Osteocyte (in vitro differentiated cells): Measurements from ENCODE around the gene CFAP90. TPM values are rescaled to one million over a fixed set of nuclear protein-coding genes. Genes with fewer than 3 reads are reported as not detected.

Experiments used
- DNase-seq: peaks from one replicate; pipeline ENCODE4 v3.0.0; 2021; ENCODE audit warnings: mixed read lengths; ENCODE audit not compliant: unreplicated experiment; ENCODE audit errors: extremely low spot score
- H3K27ac Mint-ChIP-seq: one replicate; pipeline ENCODE4 v1.8.0; 2021; ENCODE audit warnings: mild to moderate bottlenecking, mixed read lengths; ENCODE audit not compliant: unreplicated experiment
- H3K27me3 Mint-ChIP-seq: one replicate; pipeline ENCODE4 v1.8.0; 2021; ENCODE audit warnings: mixed read lengths; ENCODE audit not compliant: unreplicated experiment
- H3K36me3 Mint-ChIP-seq: one replicate; pipeline ENCODE4 v1.8.0; 2021; ENCODE audit warnings: mixed read lengths; ENCODE audit not compliant: unreplicated experiment
- H3K4me1 Mint-ChIP-seq: one replicate; pipeline ENCODE4 v1.8.0; 2021; ENCODE audit warnings: mixed read lengths; ENCODE audit not compliant: unreplicated experiment
- H3K4me3 Mint-ChIP-seq: one replicate; pipeline ENCODE4 v1.8.0; 2021; ENCODE audit warnings: mild to moderate bottlenecking, moderate library complexity, mixed read lengths; ENCODE audit not compliant: unreplicated experiment
- H3K9me3 Mint-ChIP-seq: one replicate; pipeline ENCODE4 v1.8.0; 2021; ENCODE audit warnings: mixed read lengths; ENCODE audit not compliant: unreplicated experiment
- total RNA-seq: library from RNA; stranded (reverse); gene quantifications from 2 replicates; pipeline ENCODE4 v1.2.1, GENCODE V29; 2021
- TF ChIP-seq, protein P1 (sequence below): fragments of 200-600 bp; sonication (generic); IDR thresholded peaks from 2 replicates; pipeline ENCODE4 v1.5.0; 2021; ENCODE audit warnings: antibody characterized with exemption, mild to moderate bottlenecking, moderate library complexity

The CFAP90 gene
- total RNA-seq, 1 donor from 2014 or later = not detected

- H3K9me3 Mint-ChIP-seq = no peaks in the 10 kb centered on the region
- H3K4me1 Mint-ChIP-seq = no peaks in the 10 kb centered on the region
- H3K27ac Mint-ChIP-seq = no peak overlapping the region
- DNase-seq = no peak
- TF ChIP-seq, protein P1, sequence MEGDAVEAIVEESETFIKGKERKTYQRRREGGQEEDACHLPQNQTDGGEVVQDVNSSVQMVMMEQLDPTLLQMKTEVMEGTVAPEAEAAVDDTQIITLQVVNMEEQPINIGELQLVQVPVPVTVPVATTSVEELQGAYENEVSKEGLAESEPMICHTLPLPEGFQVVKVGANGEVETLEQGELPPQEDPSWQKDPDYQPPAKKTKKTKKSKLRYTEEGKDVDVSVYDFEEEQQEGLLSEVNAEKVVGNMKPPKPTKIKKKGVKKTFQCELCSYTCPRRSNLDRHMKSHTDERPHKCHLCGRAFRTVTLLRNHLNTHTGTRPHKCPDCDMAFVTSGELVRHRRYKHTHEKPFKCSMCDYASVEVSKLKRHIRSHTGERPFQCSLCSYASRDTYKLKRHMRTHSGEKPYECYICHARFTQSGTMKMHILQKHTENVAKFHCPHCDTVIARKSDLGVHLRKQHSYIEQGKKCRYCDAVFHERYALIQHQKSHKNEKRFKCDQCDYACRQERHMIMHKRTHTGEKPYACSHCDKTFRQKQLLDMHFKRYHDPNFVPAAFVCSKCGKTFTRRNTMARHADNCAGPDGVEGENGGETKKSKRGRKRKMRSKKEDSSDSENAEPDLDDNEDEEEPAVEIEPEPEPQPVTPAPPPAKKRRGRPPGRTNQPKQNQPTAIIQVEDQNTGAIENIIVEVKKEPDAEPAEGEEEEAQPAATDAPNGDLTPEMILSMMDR = no peak
- H3K27me3 Mint-ChIP-seq = peaks cover 38% of the 10 kb centered on the region
- H3K4me3 Mint-ChIP-seq = no peak overlapping the region
- no peaks in the 10 kb centered on the region for H3K36me3 Mint-ChIP-seq
Measured at GRCh38 chr5:7827610-7828009, 23.3 kb downstream of the CFAP90 start.

- no peak overlapping the region for H3K4me3 Mint-ChIP-seq
- no peaks in the 10 kb centered on the region for H3K4me1 Mint-ChIP-seq
- H3K27ac Mint-ChIP-seq = no peak overlapping the region
- no peaks in the 10 kb centered on the region for H3K36me3 Mint-ChIP-seq
- no peak for DNase-seq
- peaks cover 46% of the 10 kb centered on the region for H3K27me3 Mint-ChIP-seq
- TF ChIP-seq, protein P1 = no peak
- no peaks in the 10 kb centered on the region for H3K9me3 Mint-ChIP-seq
Measured at GRCh38 chr5:7825630-7826029, 25.3 kb downstream of the CFAP90 start.

DNA sequence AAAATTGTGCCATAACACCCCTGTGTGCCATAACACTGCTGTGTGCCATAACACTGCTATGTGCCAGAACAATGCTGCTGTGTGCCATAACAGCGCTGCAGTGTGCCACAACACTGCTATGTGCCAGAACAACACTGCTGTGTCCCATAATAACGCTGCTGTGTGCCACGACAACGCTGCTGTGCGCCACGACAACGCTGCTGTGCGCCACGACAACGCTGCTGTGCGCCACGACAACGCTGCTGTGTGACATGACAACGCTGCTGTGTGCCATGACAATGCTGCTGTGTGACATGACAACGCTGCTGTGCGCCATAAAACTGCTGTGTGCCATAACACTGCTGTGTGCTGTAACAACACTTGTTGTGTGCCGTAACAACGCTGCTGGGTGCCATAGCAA, 25.9 kb downstream of the CFAP90 start:
- no peak for DNase-seq
- H3K9me3 Mint-ChIP-seq = no peaks in the 10 kb centered on the region
- no peak overlapping the region for H3K27ac Mint-ChIP-seq
- H3K27me3 Mint-ChIP-seq = peaks cover 44% of the 10 kb centered on the region
- no peak overlapping the region for H3K4me3 Mint-ChIP-seq
- no peaks in the 10 kb centered on the region for H3K4me1 Mint-ChIP-seq
- H3K36me3 Mint-ChIP-seq = no peaks in the 10 kb centered on the region
- TF ChIP-seq, protein P1 = no peak

GRCh38 chr5:7823594-7823993, 27.3 kb downstream of the CFAP90 start:
- Mint-ChIP-seq H3K36me3 (no peaks in the 10 kb centered on the region), H3K4me1 (no peaks in the 10 kb centered on the region), H3K9me3 (no peaks in the 10 kb centered on the region), H3K27me3 (peaks cover 37% of the 10 kb centered on the region), H3K27ac (no peak overlapping the region), H3K4me3 (no peak overlapping the region)
- DNase-seq = no peak
- TF ChIP-seq, protein P1 = no peak

DNA sequence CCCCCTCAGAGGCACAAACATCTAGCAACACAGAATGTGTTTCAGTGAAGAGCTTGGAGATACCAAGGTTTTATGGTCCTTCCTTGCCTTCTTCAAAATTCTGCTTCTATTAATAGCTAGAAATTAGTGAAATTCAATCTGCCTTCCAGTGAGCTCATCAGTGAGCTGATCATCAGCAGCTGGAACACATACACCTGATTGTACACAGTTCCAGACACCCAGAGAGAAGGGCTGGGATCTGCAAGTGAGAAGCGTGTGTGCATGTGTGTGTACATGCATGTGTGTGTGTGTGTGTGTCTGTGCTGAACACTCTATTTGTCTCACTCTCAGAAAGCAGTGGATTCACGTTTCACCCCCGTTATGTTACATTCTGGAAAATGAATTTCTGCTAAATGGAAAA, 28.5 kb downstream of the CFAP90 start:
- TF ChIP-seq, protein P1 = no peak
- DNase-seq = no peak
- H3K4me1 Mint-ChIP-seq = no peaks in the 10 kb centered on the region
- H3K4me3 Mint-ChIP-seq = no peak overlapping the region
- peaks cover 31% of the 10 kb centered on the region for H3K27me3 Mint-ChIP-seq
- no peaks in the 10 kb centered on the region for H3K9me3 Mint-ChIP-seq
- H3K36me3 Mint-ChIP-seq = no peaks in the 10 kb centered on the region
- H3K27ac Mint-ChIP-seq = no peak overlapping the region
